Sciatic nerve (tissue), 2 donors: Measurements from ENCODE around the gene MED29. TPM values are rescaled to one million over a fixed set of nuclear protein-coding genes. Genes with fewer than 3 reads are reported as not detected.
A peak's percentile ranks its signal among the peaks of the same experiment; 100 is the strongest.
"Not testable (repeated sequence)": the region's sequence is repeated elsewhere in the genome, so short reads cannot be mapped to it uniquely, and the experiment has no call there.

ENCODE experiments used
- ATAC-seq: fragments of 200-7000 bp; cut with Tn5 transposase; one replicate; pipeline ENCODE4 v1.9.1; 2020; ENCODE audit warnings: mild to moderate bottlenecking, moderate library complexity
- DNase-seq: peaks from one replicate; pipeline ENCODE4 v3.0.0-alpha.2; 2020; ENCODE audit warnings: low spot score
- intact Hi-C: fragments of 100-400 bp; cut with DNase I; formaldehyde crosslinking; loops from one replicate; pipeline ENCODE4 v1.14.2; 2022
- total RNA-seq: library from RNA; stranded (reverse); fragmentation: NEBNext Ultra II Directional; extraction: Animal tissue kit (Norgen Biotek cat#: 25700); gene quantifications from one replicate; pipeline ENCODE4 v1.2.1, GENCODE V29; 2021
- donor health status: DM: no; HTN: no; CAD: no.
- donor health status: DM: no; HTN: no; CAD: no.

MED29 gene
- total RNA-seq, 1 donor from 2014 or later, result 37.2 TPM

GRCh38 chr19:39363901-39364457 lies 27.2 kb upstream of the MED29 start:
- ATAC-seq (peak; percentile 89), DNase-seq (peak; percentile 80)
- intact Hi-C loops, result no loop called here

- ATAC-seq (no peak), DNase-seq (no peak)
- intact Hi-C loops, result no loop called here
Measured at GRCh38 chr19:39365531-39365930, 25.6 kb upstream of the MED29 start.

DNA sequence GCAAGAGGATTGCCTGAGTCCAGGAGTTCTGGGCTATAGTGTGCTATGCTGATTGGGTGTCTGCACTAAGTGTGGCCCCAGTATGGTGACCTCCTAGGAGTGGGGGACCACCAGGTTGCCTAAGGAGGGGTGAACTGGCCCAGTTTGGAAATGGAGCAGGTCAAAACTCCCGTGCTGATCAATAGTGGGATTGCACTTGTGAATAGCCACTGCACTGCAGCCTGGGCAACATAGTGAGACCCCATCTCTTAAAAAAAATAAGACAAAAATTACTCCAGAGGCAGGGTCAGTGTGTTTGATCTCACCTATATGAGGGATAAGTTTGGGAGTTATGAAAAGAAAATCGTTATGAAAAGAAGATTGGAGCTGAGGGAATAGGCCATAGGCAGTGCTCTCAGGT lies 22.0 kb upstream of the MED29 start:
- intact Hi-C loops, result no loop called here
- DNase-seq, result no peak

GRCh38 chr19:39370735-39371134 lies 20.4 kb upstream of the MED29 start:
- no peak for ATAC-seq
- intact Hi-C loops, result no loop called here
- DNase-seq, result no peak

More for the DNA sequence above, 22.0 kb upstream of the MED29 start:
- ATAC-seq, result no peak

- ATAC-seq (peak; percentile 97), DNase-seq (peak; percentile 91)
- intact Hi-C loops, result no loop called here
Measured at GRCh38 chr19:39372047-39372802, 19.0 kb upstream of the MED29 start.

GRCh38 chr19:39372941-39373340 lies 18.2 kb upstream of the MED29 start:
- intact Hi-C loops, result no loop called here
- no peak for DNase-seq
- no peak for ATAC-seq

GRCh38 chr19:39375929-39376328 lies 15.2 kb upstream of the MED29 start:
- DNase-seq, result no peak
- ATAC-seq, result no peak
- intact Hi-C loops, result no loop called here

GRCh38 chr19:39377373-39378362 lies 13.5 kb upstream of the MED29 start:
- no peak for DNase-seq
- no peak for ATAC-seq
- intact Hi-C loops, result no loop called here

GRCh38 chr19:39379366-39379765 lies 11.8 kb upstream of the MED29 start:
- ATAC-seq, result not testable (repeated sequence)

GRCh38 chr19:39379865-39380396 lies 11.2 kb upstream of the MED29 start:
- intact Hi-C loops, result no loop called here
- DNase-seq (no peak), ATAC-seq (peak; percentile 19)

More at GRCh38 chr19:39379366-39379765, 11.8 kb upstream of the MED29 start:
- DNase-seq, intact Hi-C loops: not testable (repeated sequence)

DNA sequence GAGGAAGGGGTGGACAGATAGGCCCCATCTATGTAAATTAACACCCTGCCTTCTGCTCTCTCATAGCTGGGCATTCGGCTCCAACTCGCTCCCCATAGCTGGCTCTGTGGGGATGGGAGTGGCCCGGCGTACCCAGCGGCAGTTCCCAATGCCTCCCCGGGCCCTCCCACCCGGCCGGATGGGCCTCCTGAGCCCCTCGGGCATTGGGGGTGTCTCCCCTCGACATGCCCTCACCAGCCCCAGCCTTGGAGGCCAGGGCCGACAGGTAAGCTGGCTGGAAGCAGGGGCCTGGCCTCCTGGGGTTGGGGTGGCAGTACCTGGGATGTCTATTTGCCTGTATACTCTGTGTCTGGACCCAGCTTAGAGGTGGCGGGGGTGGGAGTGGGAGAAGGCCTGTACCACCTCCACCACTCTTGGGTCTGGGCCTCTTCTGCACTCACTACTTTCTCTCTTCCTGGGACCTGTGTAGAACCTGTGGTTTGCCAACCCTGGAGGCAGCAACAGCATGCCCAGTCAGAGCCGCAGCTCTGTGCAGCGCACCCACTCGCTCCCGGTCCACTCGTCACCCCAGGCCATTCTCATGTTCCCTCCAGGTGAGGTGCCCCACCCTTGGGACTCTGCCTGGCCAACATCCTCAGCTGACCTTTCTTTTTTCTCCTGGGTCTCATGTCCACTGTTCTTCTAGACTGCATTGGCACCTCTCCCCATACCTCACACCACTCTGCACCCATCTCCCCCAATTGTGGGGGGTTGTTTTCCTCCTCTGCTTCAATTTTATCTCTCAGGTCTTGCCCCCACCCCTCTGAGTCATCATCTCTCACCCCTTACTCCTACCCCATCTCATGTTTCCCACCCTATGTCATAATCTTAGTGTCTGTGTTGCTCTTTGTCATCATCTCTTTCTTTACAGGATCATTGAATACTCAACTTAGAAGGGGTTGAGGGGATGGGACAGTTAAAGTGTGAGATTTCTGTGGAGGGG lies 10.4 kb upstream of the MED29 start:
- no peak for DNase-seq
- no peak for ATAC-seq
- intact Hi-C loops, result no loop called here

DNA sequence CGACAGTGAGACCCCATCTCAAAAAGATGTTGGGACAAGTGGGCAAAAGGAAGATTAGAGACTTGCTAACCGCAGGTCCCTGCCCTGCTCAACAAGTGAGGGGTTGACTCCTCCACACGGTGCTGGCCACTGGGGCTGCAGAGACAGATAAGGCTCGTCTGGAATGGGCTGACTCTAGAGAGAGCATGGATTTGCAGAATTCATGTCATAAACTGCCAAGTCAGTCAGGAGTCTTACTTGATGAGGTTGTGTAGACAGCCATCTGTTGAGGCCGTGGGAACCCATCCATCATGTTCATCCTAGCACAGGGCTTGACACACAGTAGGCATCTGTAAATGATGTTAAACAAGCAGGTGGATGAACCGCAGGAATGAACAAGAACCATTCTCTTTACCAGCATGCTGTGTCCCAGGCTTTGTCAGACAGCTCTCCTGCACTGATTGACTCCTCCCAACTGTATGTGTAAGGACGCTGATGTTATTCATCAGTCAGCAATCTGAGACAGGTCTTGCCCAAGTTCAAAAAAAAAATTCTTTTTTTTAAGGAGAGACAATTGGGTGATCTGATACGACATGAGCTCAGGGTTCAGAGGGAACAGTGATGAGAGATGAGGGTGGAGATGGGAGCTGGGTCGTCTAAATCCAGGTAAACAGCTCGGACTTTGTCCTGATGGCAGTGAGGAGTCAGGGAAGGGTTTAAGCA lies 9.1 kb upstream of the MED29 start:
- DNase-seq (no peak), ATAC-seq (no peak)
- intact Hi-C loops, result no loop called here

GRCh38 chr19:39382991-39383828 lies 8.0 kb upstream of the MED29 start:
- no peak for DNase-seq
- intact Hi-C loops, result no loop called here
- ATAC-seq, result no peak

GRCh38 chr19:39384839-39385568 lies 6.2 kb upstream of the MED29 start:
- no peak for DNase-seq
- no peak for ATAC-seq
- intact Hi-C loops, result no loop called here

- intact Hi-C loops, result no loop called here
- ATAC-seq, result no peak
- no peak for DNase-seq
Measured at GRCh38 chr19:39385629-39386411, 5.4 kb upstream of the MED29 start.
